ENCODE measurements around the gene SMIM20.

GRCh38 chr4:25977397-25978170, 63.6 kb downstream of the SMIM20 start:
- TF ChIP-seq CTCF (IDR thresholded peaks at IDR 0.05) (no peak), POLR2A (IDR thresholded peaks at IDR 0.05) (no peak)

All from adrenal gland (tissue), 5 donors.